HEK293T (cell line): ENCODE measurements around the gene TCF7.

Source experiments
- BHLHE40 ChIP-seq: fragments of 450-650 bp; IDR thresholded peaks from 2 replicates; pipeline ENCODE4 v1.6.1; 2016; ENCODE audit warnings: mild to moderate bottlenecking, moderate library complexity, borderline replicate concordance
- CTBP1 ChIP-seq: fragments of 450-650 bp; IDR thresholded peaks from 2 replicates; pipeline ENCODE4 v1.6.1; 2016; ENCODE audit warnings: borderline replicate concordance
- ELF4 ChIP-seq: fragments of 450-650 bp; IDR thresholded peaks from 2 replicates; pipeline ENCODE4 v1.6.1; 2017; ENCODE audit warnings: antibody characterized with exemption
- FOXA1 ChIP-seq: fragments of 450-650 bp; IDR thresholded peaks from 2 replicates; pipeline ENCODE4 v1.6.1; 2016; ENCODE audit warnings: mild to moderate bottlenecking
- FOXK2 ChIP-seq: fragments of 450-650 bp; IDR thresholded peaks from 2 replicates; pipeline ENCODE4 v1.6.1; 2016; ENCODE audit warnings: mild to moderate bottlenecking
- FOXM1 ChIP-seq: fragments of 450-650 bp; IDR thresholded peaks from 2 replicates; pipeline ENCODE4 v1.6.1; 2017; ENCODE audit warnings: mild to moderate bottlenecking, borderline replicate concordance
- HDGF ChIP-seq: fragments of 450-650 bp; IDR thresholded peaks from 2 replicates; pipeline ENCODE4 v1.6.1; 2017; ENCODE audit warnings: antibody characterized with exemption, borderline replicate concordance
- NFRKB ChIP-seq: fragments of 450-650 bp; IDR thresholded peaks from 2 replicates; pipeline ENCODE4 v1.6.1; 2016; ENCODE audit warnings: mild to moderate bottlenecking, moderate library complexity
- SUZ12 ChIP-seq: fragments of 450-650 bp; IDR thresholded peaks from 2 replicates; pipeline ENCODE4 v1.6.1; 2016; ENCODE audit warnings: mild to moderate bottlenecking
- TARDBP ChIP-seq: fragments of 450-650 bp; IDR thresholded peaks from 2 replicates; pipeline ENCODE4 v1.6.1; 2016
- ZNF384 ChIP-seq: fragments of 450-650 bp; IDR thresholded peaks from 2 replicates; pipeline ENCODE4 v1.6.1; 2016

GRCh38 chr5:134113363-134113889 is 1.1 kb upstream of the TCF7 start:
- no peak for TF ChIP-seq BHLHE40
- no peak for TF ChIP-seq NFRKB
- TF ChIP-seq SUZ12: no peak
- no peak for TF ChIP-seq ZNF384
- TF ChIP-seq ELF4: no peak
- no peak for TF ChIP-seq CTBP1
- TF ChIP-seq FOXM1: no peak
- no peak for TF ChIP-seq HDGF
- no peak for TF ChIP-seq FOXK2
- no peak for TF ChIP-seq FOXA1
- no peak for TF ChIP-seq TARDBP
